ENCODE data around the gene GSTM3.
"Not testable (repeated sequence)": the region's sequence is repeated elsewhere in the genome, so short reads cannot be mapped to it uniquely, and the experiment has no call there.

Gene GSTM3

DNA sequence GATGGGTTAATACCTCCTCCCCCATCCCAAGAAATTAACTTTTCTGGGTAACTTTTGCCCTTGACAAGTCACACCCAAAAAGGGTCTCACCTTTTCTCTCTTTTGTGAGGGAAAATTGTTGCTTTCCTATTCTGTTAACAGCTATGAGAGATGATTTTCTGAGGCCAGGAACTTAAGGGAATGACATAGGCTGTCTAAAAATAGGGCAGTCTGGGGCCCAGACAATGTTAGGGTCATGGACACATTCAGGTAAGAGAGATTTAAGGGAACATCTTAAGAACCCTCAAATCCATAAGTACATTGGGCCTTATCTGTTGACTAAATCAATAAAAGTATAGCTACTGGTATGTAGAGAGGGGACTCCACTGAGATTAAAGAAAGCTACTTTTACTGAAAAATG, 8.4 kb upstream of the GSTM3 start:
- H3K27me3 ChIP-seq (ENCODE audit: insufficient read depth, low read length), result peaks cover 3% of the 10 kb centered on the region; the same call in 1 of the 2 replicates
- H3K9ac ChIP-seq (ENCODE audit: low read length), result no peak overlapping the region
- no peaks in the 10 kb centered on the region for H4K20me1 ChIP-seq (ENCODE audit: insufficient read depth, low read length)
- no peak overlapping the region for H3K27ac ChIP-seq (ENCODE audit: low read depth, low read length, poor library complexity, severe bottlenecking)
- H2AFZ ChIP-seq (ENCODE audit: low read length), result no peak overlapping the region
- H3K36me3 ChIP-seq (ENCODE audit: insufficient read depth, low read length), result no peaks in the 10 kb centered on the region
- no peak overlapping the region for H3K4me2 ChIP-seq (ENCODE audit: low read length)
- H3K9me3 ChIP-seq (ENCODE audit: low read length), result no peaks in the 10 kb centered on the region
- no peaks in the 10 kb centered on the region for H3K9me2 ChIP-seq (ENCODE audit: low read depth, low read length)
- H3K79me2 ChIP-seq (ENCODE audit: insufficient read depth, low read length), result no peaks in the 10 kb centered on the region
- no peaks in the 10 kb centered on the region for H3F3A ChIP-seq (ENCODE audit: insufficient read depth, low read length)
- TF ChIP-seq, protein P1, sequence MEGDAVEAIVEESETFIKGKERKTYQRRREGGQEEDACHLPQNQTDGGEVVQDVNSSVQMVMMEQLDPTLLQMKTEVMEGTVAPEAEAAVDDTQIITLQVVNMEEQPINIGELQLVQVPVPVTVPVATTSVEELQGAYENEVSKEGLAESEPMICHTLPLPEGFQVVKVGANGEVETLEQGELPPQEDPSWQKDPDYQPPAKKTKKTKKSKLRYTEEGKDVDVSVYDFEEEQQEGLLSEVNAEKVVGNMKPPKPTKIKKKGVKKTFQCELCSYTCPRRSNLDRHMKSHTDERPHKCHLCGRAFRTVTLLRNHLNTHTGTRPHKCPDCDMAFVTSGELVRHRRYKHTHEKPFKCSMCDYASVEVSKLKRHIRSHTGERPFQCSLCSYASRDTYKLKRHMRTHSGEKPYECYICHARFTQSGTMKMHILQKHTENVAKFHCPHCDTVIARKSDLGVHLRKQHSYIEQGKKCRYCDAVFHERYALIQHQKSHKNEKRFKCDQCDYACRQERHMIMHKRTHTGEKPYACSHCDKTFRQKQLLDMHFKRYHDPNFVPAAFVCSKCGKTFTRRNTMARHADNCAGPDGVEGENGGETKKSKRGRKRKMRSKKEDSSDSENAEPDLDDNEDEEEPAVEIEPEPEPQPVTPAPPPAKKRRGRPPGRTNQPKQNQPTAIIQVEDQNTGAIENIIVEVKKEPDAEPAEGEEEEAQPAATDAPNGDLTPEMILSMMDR (IDR thresholded peaks at IDR 0.05; ENCODE audit: low read length), result no peak
- no peak for TF ChIP-seq EZH2 (IDR thresholded peaks at IDR 0.05; ENCODE audit: borderline replicate concordance, low read length)
- no peak overlapping the region for H3K4me3 ChIP-seq (ENCODE audit: low read depth, low read length, poor library complexity, severe bottlenecking)
- H3K4me1 ChIP-seq (ENCODE audit: insufficient read depth, low read length, severe bottlenecking), result no peaks in the 10 kb centered on the region

DNA sequence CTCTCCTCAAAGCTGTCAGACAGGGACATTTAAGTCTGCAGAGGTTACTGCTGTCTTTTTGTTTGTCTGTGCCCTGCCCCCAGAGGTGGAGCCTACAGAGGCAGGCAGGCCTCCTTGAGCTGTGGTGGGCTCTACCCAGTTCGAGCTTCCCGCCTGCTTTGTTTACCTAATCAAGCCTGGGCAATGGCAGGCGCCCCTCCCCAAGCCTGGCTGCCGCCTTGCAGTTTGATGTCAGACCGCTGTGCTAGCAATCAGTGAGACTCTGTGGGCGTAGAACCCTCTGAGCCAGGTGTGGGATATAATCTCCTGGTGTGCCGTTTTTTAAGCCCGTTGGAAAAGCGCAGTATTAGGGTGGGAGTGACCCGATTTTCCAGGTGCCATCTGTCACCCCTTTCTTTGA, 7.5 kb upstream of the GSTM3 start:
- H3K36me3 ChIP-seq (ENCODE audit: insufficient read depth, low read length); H3K4me3 ChIP-seq (ENCODE audit: low read depth, low read length, poor library complexity, severe bottlenecking); H3K9me2 ChIP-seq (ENCODE audit: low read depth, low read length); H3K4me1 ChIP-seq (ENCODE audit: insufficient read depth, low read length, severe bottlenecking); H3K9ac ChIP-seq (ENCODE audit: low read length); H3K79me2 ChIP-seq (ENCODE audit: insufficient read depth, low read length); H3K4me2 ChIP-seq (ENCODE audit: low read length); H3F3A ChIP-seq (ENCODE audit: insufficient read depth, low read length); H3K27ac ChIP-seq (ENCODE audit: low read depth, low read length, poor library complexity, severe bottlenecking); H4K20me1 ChIP-seq (ENCODE audit: insufficient read depth, low read length); H3K9me3 ChIP-seq (ENCODE audit: low read length); H3K27me3 ChIP-seq (ENCODE audit: insufficient read depth, low read length); H2AFZ ChIP-seq (ENCODE audit: low read length): not testable (repeated sequence)

DNA sequence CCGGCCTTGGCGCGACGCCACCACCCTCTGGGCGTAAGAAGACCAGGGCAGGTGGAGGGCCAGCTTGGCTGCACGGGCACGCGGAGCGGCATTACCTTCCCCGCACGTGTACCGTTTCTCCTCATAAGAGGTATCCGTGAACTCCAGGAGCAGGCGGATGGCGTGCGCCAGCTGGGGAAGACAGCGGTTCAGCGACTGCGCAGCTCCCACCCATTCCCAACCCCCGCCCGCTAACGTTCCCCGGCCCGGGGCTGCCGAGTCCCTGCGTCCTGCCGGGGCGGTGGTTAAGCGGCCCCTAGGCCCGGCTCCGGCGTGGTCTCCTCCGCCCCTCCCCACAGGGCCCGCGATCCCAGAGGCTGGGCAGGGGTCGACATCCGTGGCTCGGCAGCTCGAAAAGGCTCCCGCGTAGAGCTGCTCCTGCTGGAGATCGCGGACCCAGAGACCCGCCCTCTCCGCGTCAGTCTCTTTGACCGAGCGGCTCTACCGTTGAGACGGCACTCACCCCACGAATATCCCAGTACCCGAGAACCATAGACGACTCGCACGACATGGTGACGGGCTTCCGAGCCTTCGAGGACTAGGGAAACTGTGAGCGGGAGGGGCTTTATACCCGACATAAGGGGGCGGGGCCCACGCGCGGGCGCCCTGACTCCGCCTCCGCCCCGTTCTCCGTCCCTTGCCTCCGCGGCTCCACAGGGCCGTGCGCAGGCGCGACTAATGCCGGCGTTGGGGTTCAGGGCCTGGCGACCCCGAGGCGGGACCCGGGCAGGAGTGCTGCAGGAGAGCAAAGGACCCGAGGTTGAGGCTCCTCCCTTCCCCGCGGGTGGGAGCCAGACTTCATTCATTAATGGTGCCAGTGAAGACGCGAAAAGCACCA, 862 bp downstream of the GSTM3 start:
- Histone ChIP-seq H2AFZ (ENCODE audit: low read length) (no peak overlapping the region), H3K4me3 (ENCODE audit: low read depth, low read length, poor library complexity, severe bottlenecking) (peak overlapping the region; percentile 36), H3K9me3 (ENCODE audit: low read length) (no peaks in the 10 kb centered on the region), H3K27me3 (ENCODE audit: insufficient read depth, low read length) (no peaks in the 10 kb centered on the region), H3F3A (ENCODE audit: insufficient read depth, low read length) (no peaks in the 10 kb centered on the region), H3K9ac (ENCODE audit: low read length) (no peak overlapping the region), H3K79me2 (ENCODE audit: insufficient read depth, low read length) (no peaks in the 10 kb centered on the region), H3K4me2 (ENCODE audit: low read length) (peak overlapping the region; percentile 39; the same call in 1 of the 2 replicates), H4K20me1 (ENCODE audit: insufficient read depth, low read length) (no peaks in the 10 kb centered on the region), H3K36me3 (ENCODE audit: insufficient read depth, low read length) (no peaks in the 10 kb centered on the region), H3K4me1 (ENCODE audit: insufficient read depth, low read length, severe bottlenecking) (no peaks in the 10 kb centered on the region), H3K27ac (ENCODE audit: low read depth, low read length, poor library complexity, severe bottlenecking) (no peak overlapping the region), H3K9me2 (ENCODE audit: low read depth, low read length) (no peaks in the 10 kb centered on the region)
- TF ChIP-seq, protein P1 (IDR thresholded peaks at IDR 0.05; ENCODE audit: low read length), result no peak
- no peak for TF ChIP-seq EZH2 (IDR thresholded peaks at IDR 0.05; ENCODE audit: borderline replicate concordance, low read length)

All from OCI-LY1 (cell line).